ENCODE measurements around the gene SLC44A3.

DNA sequence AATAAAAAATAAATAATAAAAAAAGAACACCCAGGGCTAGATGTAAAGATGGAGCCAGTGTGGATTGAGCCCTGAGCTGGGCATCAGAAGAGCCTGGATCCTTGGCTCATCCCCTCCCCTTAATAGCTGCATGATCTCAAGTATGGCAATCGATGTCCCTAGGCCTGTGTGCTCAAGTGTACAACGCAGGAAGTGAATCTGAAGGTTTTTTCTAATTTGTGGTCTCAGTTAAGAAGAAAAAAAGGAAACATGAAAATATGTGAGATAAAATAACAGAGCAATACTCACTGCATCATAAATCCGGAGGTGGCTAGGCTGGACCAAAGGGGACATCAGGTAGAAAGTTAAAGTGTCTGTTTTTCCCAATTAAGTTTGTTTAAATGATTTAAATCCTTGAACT lies 47.3 kb upstream of the SLC44A3 start:
- TF ChIP-seq, protein P1, sequence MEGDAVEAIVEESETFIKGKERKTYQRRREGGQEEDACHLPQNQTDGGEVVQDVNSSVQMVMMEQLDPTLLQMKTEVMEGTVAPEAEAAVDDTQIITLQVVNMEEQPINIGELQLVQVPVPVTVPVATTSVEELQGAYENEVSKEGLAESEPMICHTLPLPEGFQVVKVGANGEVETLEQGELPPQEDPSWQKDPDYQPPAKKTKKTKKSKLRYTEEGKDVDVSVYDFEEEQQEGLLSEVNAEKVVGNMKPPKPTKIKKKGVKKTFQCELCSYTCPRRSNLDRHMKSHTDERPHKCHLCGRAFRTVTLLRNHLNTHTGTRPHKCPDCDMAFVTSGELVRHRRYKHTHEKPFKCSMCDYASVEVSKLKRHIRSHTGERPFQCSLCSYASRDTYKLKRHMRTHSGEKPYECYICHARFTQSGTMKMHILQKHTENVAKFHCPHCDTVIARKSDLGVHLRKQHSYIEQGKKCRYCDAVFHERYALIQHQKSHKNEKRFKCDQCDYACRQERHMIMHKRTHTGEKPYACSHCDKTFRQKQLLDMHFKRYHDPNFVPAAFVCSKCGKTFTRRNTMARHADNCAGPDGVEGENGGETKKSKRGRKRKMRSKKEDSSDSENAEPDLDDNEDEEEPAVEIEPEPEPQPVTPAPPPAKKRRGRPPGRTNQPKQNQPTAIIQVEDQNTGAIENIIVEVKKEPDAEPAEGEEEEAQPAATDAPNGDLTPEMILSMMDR (IDR thresholded peaks at IDR 0.05) = no peak
- no peak for TF ChIP-seq EP300 (IDR thresholded peaks at IDR 0.05)

Data from upper lobe of left lung (tissue), 4 donors.